ENCODE data around the gene FAM118A. TPM values are rescaled to one million over a fixed set of nuclear protein-coding genes. Genes with fewer than 3 reads are reported as not detected.
"Not testable (repeated sequence)": the region's sequence is repeated elsewhere in the genome, so short reads cannot be mapped to it uniquely, and the experiment has no call there.

FAM118A gene
- total RNA-seq, 2 donors from 2014 or later, result 13.0 to 149 TPM

DNA sequence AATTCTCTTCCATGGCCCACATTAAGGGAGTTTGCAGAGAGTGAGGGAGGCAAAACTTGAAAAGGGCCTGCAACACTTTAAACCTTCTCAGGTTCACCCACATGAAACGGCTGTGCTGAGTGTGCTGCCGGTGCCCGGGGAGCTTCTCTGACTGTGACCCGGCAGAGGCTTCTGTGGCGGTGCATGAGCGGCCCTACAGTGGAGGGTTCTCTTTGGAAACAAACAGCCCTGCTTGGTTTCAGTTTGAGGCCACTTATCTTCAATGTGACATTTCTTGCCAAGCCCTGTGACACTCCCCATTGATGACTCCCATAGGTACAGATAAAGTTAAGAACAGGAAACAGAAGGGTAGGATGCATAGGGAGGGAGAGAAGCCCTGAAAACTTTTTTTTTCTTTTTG, 31.8 kb downstream of the FAM118A start:
- H3K27me3 ChIP-seq, result no peaks in the 10 kb centered on the region
- TF ChIP-seq, protein P1, sequence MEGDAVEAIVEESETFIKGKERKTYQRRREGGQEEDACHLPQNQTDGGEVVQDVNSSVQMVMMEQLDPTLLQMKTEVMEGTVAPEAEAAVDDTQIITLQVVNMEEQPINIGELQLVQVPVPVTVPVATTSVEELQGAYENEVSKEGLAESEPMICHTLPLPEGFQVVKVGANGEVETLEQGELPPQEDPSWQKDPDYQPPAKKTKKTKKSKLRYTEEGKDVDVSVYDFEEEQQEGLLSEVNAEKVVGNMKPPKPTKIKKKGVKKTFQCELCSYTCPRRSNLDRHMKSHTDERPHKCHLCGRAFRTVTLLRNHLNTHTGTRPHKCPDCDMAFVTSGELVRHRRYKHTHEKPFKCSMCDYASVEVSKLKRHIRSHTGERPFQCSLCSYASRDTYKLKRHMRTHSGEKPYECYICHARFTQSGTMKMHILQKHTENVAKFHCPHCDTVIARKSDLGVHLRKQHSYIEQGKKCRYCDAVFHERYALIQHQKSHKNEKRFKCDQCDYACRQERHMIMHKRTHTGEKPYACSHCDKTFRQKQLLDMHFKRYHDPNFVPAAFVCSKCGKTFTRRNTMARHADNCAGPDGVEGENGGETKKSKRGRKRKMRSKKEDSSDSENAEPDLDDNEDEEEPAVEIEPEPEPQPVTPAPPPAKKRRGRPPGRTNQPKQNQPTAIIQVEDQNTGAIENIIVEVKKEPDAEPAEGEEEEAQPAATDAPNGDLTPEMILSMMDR (IDR thresholded peaks at IDR 0.05), result no peak
- TF ChIP-seq POLR2A (IDR thresholded peaks at IDR 0.05), result no peak
- DNase-seq (no peak), ATAC-seq (no peak)
- no peaks in the 10 kb centered on the region for H3K9me3 ChIP-seq
- H3K27ac ChIP-seq, result no peak overlapping the region
- intact Hi-C loops (cut with DNase I), result no loop called here
- no peak overlapping the region for H3K4me3 ChIP-seq
- no peaks in the 10 kb centered on the region for H3K4me1 ChIP-seq
- WGBS, 2 donors, result 69 to 81% methylated on average over 5 to 6 of the region's 6 CpGs
- peaks cover 0 to 10% of the 10 kb centered on the region in 2 donors for H3K36me3 ChIP-seq (replicated peaks in 1 of 2; ENCODE audit: insufficient read depth in 1 of 2, low read depth in 2 of 2)

DNA sequence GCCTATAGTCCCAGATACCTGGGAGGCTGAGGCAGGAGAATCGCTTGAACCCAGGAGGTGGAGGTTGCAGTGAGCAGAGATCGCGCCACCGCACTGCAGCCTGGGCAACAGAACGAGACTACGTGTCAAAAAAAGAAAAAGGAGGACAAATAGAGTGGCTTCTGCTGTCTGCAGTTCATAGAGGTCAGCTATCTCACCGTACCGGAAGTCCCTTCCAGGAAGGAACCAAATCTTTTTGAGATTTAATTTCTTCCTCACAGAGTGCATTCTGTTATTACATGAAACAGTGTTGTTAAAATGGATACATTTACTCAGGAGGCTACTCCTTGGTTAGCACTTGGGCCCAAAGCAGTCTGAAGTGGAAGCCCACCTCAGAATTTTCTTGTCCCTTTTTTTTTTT, 33.4 kb downstream of the FAM118A start:
- DNase-seq (no peak), ATAC-seq (no peak)
- TF ChIP-seq, protein P1 (IDR thresholded peaks at IDR 0.05), result no peak
- TF ChIP-seq POLR2A (IDR thresholded peaks at IDR 0.05), result no peak
- H3K4me3 ChIP-seq, result no peak overlapping the region
- H3K9me3 ChIP-seq, result no peaks in the 10 kb centered on the region
- no peaks in the 10 kb centered on the region for H3K27me3 ChIP-seq
- H3K36me3 ChIP-seq (replicated peaks in 1 of 2; ENCODE audit: insufficient read depth in 1 of 2, low read depth in 2 of 2), result peaks cover 0 to 10% of the 10 kb centered on the region in 2 donors
- WGBS, 2 donors, result 90% methylated on average over 8 of the region's 8 CpGs
- no peak overlapping the region for H3K27ac ChIP-seq
- no peaks in the 10 kb centered on the region for H3K4me1 ChIP-seq
- intact Hi-C loops (cut with DNase I), result no loop called here

DNA sequence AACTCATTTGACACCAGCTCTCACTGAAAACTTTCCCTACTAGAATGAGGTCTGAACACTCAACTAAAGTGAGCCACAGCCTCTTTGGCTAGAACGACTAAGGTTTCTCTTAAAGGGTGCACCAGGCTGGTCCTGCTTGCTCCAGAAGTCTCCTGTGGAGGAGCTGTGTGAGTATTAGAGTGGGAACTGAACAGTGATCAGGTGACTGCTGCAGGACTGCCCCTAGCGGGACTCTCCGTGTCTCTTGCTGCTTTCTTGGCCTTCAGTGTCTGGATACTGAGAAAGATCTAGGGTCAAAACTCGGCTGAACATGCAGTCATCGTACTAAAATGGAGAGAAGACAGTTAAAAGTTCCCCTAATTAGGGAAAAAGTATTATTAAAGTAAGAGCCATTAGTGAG, 34.6 kb downstream of the FAM118A start:
- H3K4me1 ChIP-seq, result no peaks in the 10 kb centered on the region
- 62 to 80% methylated on average over 5 of the region's 5 CpGs for WGBS, 2 donors
- H3K27ac ChIP-seq, result no peak overlapping the region
- no peaks in the 10 kb centered on the region for H3K27me3 ChIP-seq
- no peaks in the 10 kb centered on the region for H3K9me3 ChIP-seq
- DNase-seq (no peak), ATAC-seq (no peak)
- TF ChIP-seq, protein P1 (IDR thresholded peaks at IDR 0.05), result no peak
- no peak for TF ChIP-seq POLR2A (IDR thresholded peaks at IDR 0.05)
- intact Hi-C loops (cut with DNase I), result no loop called here
- H3K36me3 ChIP-seq (replicated peaks in 1 of 2; ENCODE audit: insufficient read depth in 1 of 2, low read depth in 2 of 2), result peaks cover 0 to 8% of the 10 kb centered on the region in 2 donors
- H3K4me3 ChIP-seq, result no peak overlapping the region

DNA sequence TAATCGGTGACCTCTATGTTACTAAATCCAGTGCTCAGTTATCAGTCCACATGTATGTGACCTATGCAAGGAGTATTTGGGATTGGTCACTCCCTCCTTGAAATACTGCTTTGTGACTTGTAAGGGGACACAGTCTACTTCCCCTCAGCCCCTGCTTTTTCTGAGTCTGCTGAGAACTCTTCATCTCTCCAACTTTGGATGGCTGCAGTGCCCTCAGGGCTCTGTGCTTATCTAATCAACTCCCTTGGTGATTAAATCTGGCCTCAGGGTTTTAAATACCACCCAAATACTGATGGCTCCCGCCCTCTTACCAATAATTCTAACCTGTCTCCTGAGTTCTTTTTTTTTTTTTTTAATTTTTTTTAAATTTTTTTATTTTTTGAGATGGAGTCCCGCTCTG, 40.2 kb downstream of the FAM118A start:
- Histone ChIP-seq H3K4me1 (no peaks in the 10 kb centered on the region), H3K27ac (no peak overlapping the region), H3K9me3 (no peaks in the 10 kb centered on the region), H3K4me3 (no peak overlapping the region), H3K36me3 (replicated peaks in 1 of 2; ENCODE audit: insufficient read depth in 1 of 2, low read depth in 2 of 2) (no peaks in the 10 kb centered on the region), H3K27me3 (no peaks in the 10 kb centered on the region)
- DNase-seq, result no peak
- WGBS, 2 donors, result 97 to 100% methylated on average over 3 of the region's 3 CpGs
- ATAC-seq, result no peak
- intact Hi-C loops (cut with DNase I), result no loop called here
- TF ChIP-seq, protein P1 (IDR thresholded peaks at IDR 0.05), result no peak
- no peak for TF ChIP-seq POLR2A (IDR thresholded peaks at IDR 0.05)

DNA sequence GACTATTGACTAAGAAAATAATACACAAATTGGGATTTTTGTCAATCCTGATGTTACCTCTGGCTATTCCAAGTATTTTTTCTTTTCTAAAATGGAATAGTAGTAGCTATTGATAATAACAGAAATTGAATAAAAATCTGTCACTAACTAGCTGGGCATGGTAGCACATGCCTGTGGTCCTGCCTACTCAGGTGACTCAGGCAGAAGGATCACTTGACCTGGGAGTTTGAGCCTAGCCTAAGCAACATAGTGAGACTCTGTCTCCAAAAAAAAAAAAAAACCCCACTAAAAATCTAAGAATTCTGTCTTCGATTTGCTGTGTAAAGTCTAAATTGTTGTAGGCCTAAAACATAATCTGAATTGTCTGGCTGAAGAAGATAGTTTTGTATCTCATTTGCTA, 42.2 kb downstream of the FAM118A start:
- no peak overlapping the region for H3K27ac ChIP-seq
- TF ChIP-seq, protein P1 (IDR thresholded peaks at IDR 0.05), result no peak
- no peak for TF ChIP-seq POLR2A (IDR thresholded peaks at IDR 0.05)
- 82 to 93% methylated on average over 1 of the region's 1 CpG for WGBS, 2 donors
- no peaks in the 10 kb centered on the region for H3K9me3 ChIP-seq
- no peak overlapping the region for H3K4me3 ChIP-seq
- no peak for ATAC-seq
- no peaks in the 10 kb centered on the region for H3K36me3 ChIP-seq (replicated peaks in 1 of 2; ENCODE audit: insufficient read depth in 1 of 2, low read depth in 2 of 2)
- intact Hi-C loops (cut with DNase I), result no loop called here
- no peaks in the 10 kb centered on the region for H3K4me1 ChIP-seq
- no peak for DNase-seq
- H3K27me3 ChIP-seq, result no peaks in the 10 kb centered on the region

DNA sequence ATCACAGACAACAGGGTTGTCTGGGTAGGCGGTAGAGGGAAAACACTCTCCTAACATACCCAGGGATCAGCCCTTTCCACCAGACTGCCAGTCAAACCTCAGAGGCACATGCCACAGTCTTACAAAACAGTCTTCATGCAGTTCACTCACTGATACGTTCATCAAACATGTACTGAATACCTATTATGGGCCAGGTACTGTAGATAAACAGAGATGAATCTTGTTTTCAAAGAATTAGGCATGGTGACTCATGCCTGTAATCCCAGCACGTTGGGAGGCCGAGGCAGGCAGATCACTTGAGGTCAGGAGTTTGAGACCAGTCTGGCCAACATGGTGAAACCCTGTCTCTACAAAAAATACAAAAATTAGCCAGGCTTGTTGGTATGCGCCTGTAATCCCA, 43.0 kb downstream of the FAM118A start:
- ATAC-seq, result not testable (repeated sequence)

More for the DNA sequence above, 43.0 kb downstream of the FAM118A start:
- H3K4me1 ChIP-seq; H3K36me3 ChIP-seq (replicated peaks in 1 of 2; ENCODE audit: insufficient read depth in 1 of 2, low read depth in 2 of 2); H3K27me3 ChIP-seq; H3K27ac ChIP-seq; DNase-seq; H3K4me3 ChIP-seq; H3K9me3 ChIP-seq; intact Hi-C loops (cut with DNase I): not testable (repeated sequence)
- 87 to 91% methylated on average over 5 of the region's 5 CpGs for WGBS, 2 donors
